Measurements from ENCODE around the gene TNKS2.
"Not testable (repeated sequence)": the region's sequence is repeated elsewhere in the genome, so short reads cannot be mapped to it uniquely, and the experiment has no call there.

The TNKS2 gene

GRCh38 chr10:91797874-91798648, at the start of gene TNKS2:
Gene TNKS2 (plus strand): TSS chr10:91798426. CDS start chr10:91798691, 265 bp downstream.
- peak; percentile 92 for DNase-seq (ENCODE audit: low spot score)

- DNase-seq (ENCODE audit: low spot score) = not testable (repeated sequence)
Observed at GRCh38 chr10:91749592-91749991, 48.6 kb upstream of the TNKS2 start.

GRCh38 chr10:91756286-91756685, 41.9 kb upstream of the TNKS2 start:
- DNase-seq (ENCODE audit: low spot score) = no peak

GRCh38 chr10:91758303-91759146, 39.7 kb upstream of the TNKS2 start:
- peak; percentile 49 for DNase-seq (ENCODE audit: low spot score)

GRCh38 chr10:91759581-91759986, 38.6 kb upstream of the TNKS2 start:
- no peak for DNase-seq (ENCODE audit: low spot score)

GRCh38 chr10:91761721-91762120, 36.5 kb upstream of the TNKS2 start:
- DNase-seq (ENCODE audit: low spot score) = no peak

GRCh38 chr10:91762878-91763277, 35.3 kb upstream of the TNKS2 start:
- DNase-seq (ENCODE audit: low spot score) = no peak

GRCh38 chr10:91766676-91767075, 31.6 kb upstream of the TNKS2 start:
- DNase-seq (ENCODE audit: low spot score) = no peak

- no peak for DNase-seq (ENCODE audit: low spot score)
Observed at GRCh38 chr10:91768123-91768522, 30.1 kb upstream of the TNKS2 start.

- DNase-seq (ENCODE audit: low spot score) = no peak
Observed at GRCh38 chr10:91771907-91772306, 26.3 kb upstream of the TNKS2 start.

GRCh38 chr10:91772461-91772860, 25.8 kb upstream of the TNKS2 start:
- DNase-seq (ENCODE audit: low spot score) = no peak

- DNase-seq (ENCODE audit: low spot score) = no peak
Observed at GRCh38 chr10:91772869-91773268, 25.4 kb upstream of the TNKS2 start.

- DNase-seq (ENCODE audit: low spot score) = no peak
Observed at GRCh38 chr10:91774571-91774970, 23.7 kb upstream of the TNKS2 start.

GRCh38 chr10:91775731-91776130, 22.5 kb upstream of the TNKS2 start:
- DNase-seq (ENCODE audit: low spot score) = no peak

- DNase-seq (ENCODE audit: low spot score) = no peak
Observed at GRCh38 chr10:91776266-91776665, 22.0 kb upstream of the TNKS2 start.

GRCh38 chr10:91778485-91778884, 19.7 kb upstream of the TNKS2 start:
- no peak for DNase-seq (ENCODE audit: low spot score)

GRCh38 chr10:91779011-91779605, 19.1 kb upstream of the TNKS2 start:
- DNase-seq (ENCODE audit: low spot score) = no peak

GRCh38 chr10:91782539-91782938, 15.7 kb upstream of the TNKS2 start:
- no peak for DNase-seq (ENCODE audit: low spot score)

GRCh38 chr10:91785830-91786229, 12.4 kb upstream of the TNKS2 start:
- DNase-seq (ENCODE audit: low spot score) = no peak

- DNase-seq (ENCODE audit: low spot score) = no peak
Observed at GRCh38 chr10:91787258-91787657, 11.0 kb upstream of the TNKS2 start.

- no peak for DNase-seq (ENCODE audit: low spot score)
Observed at GRCh38 chr10:91787810-91788209, 10.4 kb upstream of the TNKS2 start.

- no peak for DNase-seq (ENCODE audit: low spot score)
Observed at GRCh38 chr10:91788527-91788926, 9.7 kb upstream of the TNKS2 start.

All from putamen (tissue), 1 donor.